T-helper 17 cell (primary cell): Measurements from ENCODE around the gene SPOCK1. TPM values are rescaled to one million over a fixed set of nuclear protein-coding genes. Genes with fewer than 3 reads are reported as not detected.

Source experiments
- ATAC-seq: fragments of 150-1000 bp; cut with Tn5 transposase; 2 replicates; pipeline ENCODE4 v1.10.0; 2021; ENCODE audit warnings: mild to moderate bottlenecking, moderate library complexity
- DNase-seq, 3 donors: peaks; one replicate each; pipeline versions ENCODE4 v3.0.0 to v3.0.0-alpha.2; 2020 to 2021
- H3K9me3 ChIP-seq: one replicate; pipeline ENCODE4 v1.7.0; 2013; ENCODE audit warnings: low read length, mild to moderate bottlenecking; ENCODE audit not compliant: control insufficient read depth, poor library complexity, severe bottlenecking
- H3K27ac Mint-ChIP-seq: one replicate; pipeline ENCODE4 v1.8.0; 2022; ENCODE audit warnings: mild to moderate bottlenecking, moderate library complexity, mixed read lengths
- H3K27me3 Mint-ChIP-seq: one replicate; pipeline ENCODE4 v1.8.0; 2022; ENCODE audit warnings: mixed read lengths
- H3K36me3 Mint-ChIP-seq: one replicate; pipeline ENCODE4 v1.8.0; 2022; ENCODE audit warnings: low read depth, mixed read lengths
- H3K4me1 Mint-ChIP-seq: one replicate; pipeline ENCODE4 v1.8.0; 2022; ENCODE audit warnings: mild to moderate bottlenecking, mixed read lengths
- H3K4me3 Mint-ChIP-seq: one replicate; pipeline ENCODE4 v1.8.0; 2022; ENCODE audit warnings: mild to moderate bottlenecking, moderate library complexity, mixed read lengths
- total RNA-seq, 4 donors: library from RNA in 2 of 4; stranded (reverse) in 2 of 4; gene quantifications; one replicate each; pipeline ENCODE4 v1.2.3 and lab custom pipeline; 2022 to 2026

SPOCK1 gene
- total RNA-seq, 2 donors from 2014 or later = not detected

DNA sequence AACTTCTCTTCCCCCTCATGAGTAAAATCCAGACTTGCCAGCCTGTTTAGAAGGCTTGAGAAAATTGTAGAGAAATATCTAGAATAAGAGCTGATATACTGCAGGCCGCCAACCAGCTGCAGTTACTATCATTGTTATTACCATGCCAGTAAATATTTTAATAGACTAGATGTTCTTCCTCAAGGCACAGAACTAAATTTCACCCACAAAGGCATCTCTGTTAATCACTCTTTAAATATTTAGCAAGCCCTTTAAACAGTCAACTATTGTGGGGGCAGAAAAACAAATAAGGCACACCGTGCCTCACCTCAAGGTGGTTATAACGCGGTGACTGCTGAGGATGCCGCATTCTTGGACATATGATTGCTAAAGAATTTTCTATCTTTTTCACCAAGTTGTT lies 147.0 kb downstream of the SPOCK1 start:
- Mint-ChIP-seq H3K4me3 (no peak overlapping the region), H3K27me3 (no peaks in the 10 kb centered on the region), H3K27ac (no peak overlapping the region), H3K4me1 (no peaks in the 10 kb centered on the region), H3K36me3 (no peaks in the 10 kb centered on the region)
- DNase-seq = no peak
- ATAC-seq = no peak
- no peaks in the 10 kb centered on the region for H3K9me3 ChIP-seq

DNA sequence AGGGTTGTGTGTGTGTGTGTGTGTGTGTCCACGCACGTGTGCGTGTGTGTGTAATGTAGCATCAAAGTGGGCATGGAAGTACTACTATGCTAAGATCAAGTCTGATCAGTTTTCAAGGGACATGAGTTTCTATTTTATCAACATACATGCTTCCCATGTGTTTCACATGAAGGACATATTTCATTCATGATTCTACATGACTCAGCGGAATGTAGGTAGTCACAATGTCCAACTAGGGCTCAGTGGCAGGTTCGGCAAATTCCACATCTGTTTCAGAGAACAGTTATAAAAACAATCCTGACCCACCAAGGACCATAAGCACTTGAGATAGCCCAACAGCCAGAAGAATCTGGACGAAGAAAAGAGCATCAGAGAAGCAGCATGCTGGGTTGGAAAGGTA lies 148.3 kb downstream of the SPOCK1 start:
- H3K36me3 Mint-ChIP-seq = no peaks in the 10 kb centered on the region
- DNase-seq = no peak
- H3K4me1 Mint-ChIP-seq = no peaks in the 10 kb centered on the region
- H3K27ac Mint-ChIP-seq = no peak overlapping the region
- H3K27me3 Mint-ChIP-seq = peaks cover 3% of the 10 kb centered on the region
- H3K4me3 Mint-ChIP-seq = no peak overlapping the region
- ATAC-seq = no peak
- no peaks in the 10 kb centered on the region for H3K9me3 ChIP-seq

DNA sequence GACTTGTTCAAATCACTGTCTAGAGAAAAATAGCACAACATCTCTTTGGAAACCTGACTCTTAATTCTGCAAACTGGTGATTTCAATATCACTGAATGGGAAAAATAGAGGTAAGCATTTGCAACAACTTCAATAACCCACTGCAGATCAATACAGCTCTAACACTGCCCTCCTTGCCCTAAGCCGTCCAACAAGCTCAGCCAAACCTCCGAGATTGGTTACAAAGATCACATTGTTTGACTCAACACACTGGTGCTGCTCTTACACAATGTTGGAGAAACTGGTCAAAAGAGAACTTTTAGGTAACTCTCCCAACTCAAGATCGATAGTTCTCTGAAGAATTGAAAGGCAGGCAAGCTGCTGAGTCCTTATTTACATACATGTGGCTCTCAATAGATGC lies 150.4 kb downstream of the SPOCK1 start:
- H3K36me3 Mint-ChIP-seq = no peaks in the 10 kb centered on the region
- ATAC-seq (no peak), DNase-seq (no peak)
- H3K4me3 Mint-ChIP-seq = no peak overlapping the region
- no peaks in the 10 kb centered on the region for H3K4me1 Mint-ChIP-seq
- H3K27me3 Mint-ChIP-seq = peaks cover 9% of the 10 kb centered on the region
- no peak overlapping the region for H3K27ac Mint-ChIP-seq
- H3K9me3 ChIP-seq = no peaks in the 10 kb centered on the region

DNA sequence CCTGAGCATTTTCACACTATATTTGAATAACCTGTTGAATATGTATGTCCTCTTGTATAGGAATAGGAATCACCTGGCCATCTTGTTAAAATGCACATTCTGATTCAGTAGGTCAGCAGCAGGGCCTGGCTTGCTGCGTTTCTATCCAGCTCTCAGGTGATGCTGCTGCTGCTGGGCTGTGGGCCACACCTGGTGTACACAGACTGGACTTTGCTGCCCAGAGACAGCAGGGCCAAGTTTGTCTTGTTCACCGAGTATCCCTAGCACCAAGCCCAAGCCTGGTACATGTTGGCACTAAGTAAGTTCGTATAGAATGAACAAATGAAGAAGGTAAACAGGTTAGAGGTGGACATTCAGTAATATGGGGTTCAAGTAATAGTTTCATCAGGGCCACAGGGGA lies 151.3 kb downstream of the SPOCK1 start:
- no peak overlapping the region for H3K4me3 Mint-ChIP-seq
- no peak overlapping the region for H3K27ac Mint-ChIP-seq
- no peaks in the 10 kb centered on the region for H3K4me1 Mint-ChIP-seq
- H3K9me3 ChIP-seq = no peaks in the 10 kb centered on the region
- DNase-seq (no peak), ATAC-seq (no peak)
- H3K27me3 Mint-ChIP-seq = peaks cover 9% of the 10 kb centered on the region
- H3K36me3 Mint-ChIP-seq = no peaks in the 10 kb centered on the region

DNA sequence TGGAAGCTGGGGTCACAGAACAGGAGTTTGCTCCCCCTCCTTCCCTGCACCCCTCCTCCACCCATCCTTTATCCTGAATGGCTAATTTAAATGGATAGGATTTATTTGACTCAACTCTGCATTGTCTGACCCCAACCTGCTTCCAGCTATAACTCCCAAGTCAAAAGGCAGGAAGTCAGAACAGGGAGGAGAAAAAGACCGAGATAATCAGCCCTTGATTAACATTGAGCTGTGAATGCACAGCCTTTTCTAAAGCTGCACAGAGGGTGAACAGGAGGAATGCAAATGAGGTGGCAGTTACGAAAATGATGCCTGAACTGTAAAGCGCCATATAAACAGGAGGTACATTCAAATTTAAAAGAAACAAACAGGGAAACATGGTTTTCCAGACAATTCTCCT lies 152.8 kb downstream of the SPOCK1 start:
- Mint-ChIP-seq H3K27ac (no peak overlapping the region), H3K4me3 (no peak overlapping the region), H3K27me3 (peaks cover 16% of the 10 kb centered on the region), H3K4me1 (no peaks in the 10 kb centered on the region), H3K36me3 (no peaks in the 10 kb centered on the region)
- DNase-seq (no peak), ATAC-seq (no peak)
- no peaks in the 10 kb centered on the region for H3K9me3 ChIP-seq

DNA sequence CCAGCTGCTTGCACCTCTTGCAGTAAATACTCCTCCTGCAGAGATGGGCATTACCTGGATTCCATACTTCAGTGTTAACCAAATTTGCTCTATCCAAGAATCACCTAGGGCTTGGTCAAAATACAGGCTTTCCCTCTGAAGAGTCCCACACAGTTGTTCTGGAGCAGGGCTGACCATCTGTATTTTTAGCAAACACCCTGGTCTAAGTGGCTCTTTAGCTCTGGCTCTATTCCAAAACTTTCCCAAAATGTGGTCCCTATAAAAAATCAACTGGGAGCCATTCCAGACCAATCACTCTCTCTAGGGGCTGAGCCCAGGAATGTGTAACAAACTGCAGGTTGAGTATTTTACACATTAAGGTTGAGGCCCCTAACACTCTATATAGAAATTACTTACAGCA lies 153.7 kb downstream of the SPOCK1 start:
- no peaks in the 10 kb centered on the region for H3K9me3 ChIP-seq
- Mint-ChIP-seq H3K27ac (no peak overlapping the region), H3K4me3 (no peak overlapping the region), H3K36me3 (no peaks in the 10 kb centered on the region), H3K27me3 (peaks cover 22% of the 10 kb centered on the region), H3K4me1 (no peaks in the 10 kb centered on the region)
- no peak for ATAC-seq
- DNase-seq = no peak

DNA sequence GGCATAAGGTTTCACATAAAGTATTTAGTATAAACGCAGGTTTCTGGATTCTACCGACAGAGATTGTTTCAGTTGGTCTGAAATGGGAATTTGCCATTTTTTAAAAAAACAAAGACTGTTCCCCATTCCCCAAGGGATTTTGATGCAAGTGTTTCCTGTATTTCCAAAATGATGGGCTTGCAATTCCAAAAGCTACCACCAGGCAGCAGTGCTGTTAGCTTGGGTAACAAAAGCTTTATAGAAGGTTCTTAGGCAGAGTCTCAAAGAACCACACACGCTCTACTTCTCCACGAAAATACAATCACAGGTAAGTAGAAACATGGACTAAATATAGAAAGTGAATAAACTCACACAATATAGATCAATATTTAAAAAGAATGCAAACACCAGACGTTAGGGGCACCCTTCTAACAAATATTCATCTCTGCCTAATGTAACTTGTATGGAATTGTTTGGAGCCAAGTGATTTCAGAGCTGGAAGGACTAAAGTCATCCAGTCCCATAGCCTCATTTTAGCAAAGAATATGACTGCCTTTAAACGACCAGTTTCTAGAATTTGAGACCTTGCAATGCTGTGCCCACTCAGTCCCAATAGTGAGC lies 154.3 kb downstream of the SPOCK1 start:
- no peak overlapping the region for H3K27ac Mint-ChIP-seq
- no peak overlapping the region for H3K4me3 Mint-ChIP-seq
- no peaks in the 10 kb centered on the region for H3K36me3 Mint-ChIP-seq
- no peaks in the 10 kb centered on the region for H3K9me3 ChIP-seq
- DNase-seq (no peak), ATAC-seq (no peak)
- H3K4me1 Mint-ChIP-seq = no peaks in the 10 kb centered on the region
- H3K27me3 Mint-ChIP-seq = peaks cover 22% of the 10 kb centered on the region

DNA sequence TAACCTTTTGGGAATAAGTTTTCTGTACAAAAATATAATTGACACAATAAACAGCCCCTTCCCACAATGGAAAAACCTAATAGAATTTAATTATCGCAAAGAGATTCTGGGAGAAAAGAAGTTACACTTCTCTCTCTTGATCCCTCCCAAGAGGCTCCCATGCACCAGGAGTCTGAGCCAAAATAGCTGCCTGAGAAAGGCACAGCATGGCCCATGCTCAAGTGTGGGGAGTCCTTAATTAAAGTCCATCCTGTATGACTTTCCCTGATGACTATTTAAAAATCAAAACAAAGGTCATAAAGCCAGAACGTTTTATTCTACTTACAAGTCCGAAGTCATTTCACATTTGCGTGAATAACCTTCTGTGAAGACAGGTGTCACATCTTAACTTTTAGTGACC lies 155.1 kb downstream of the SPOCK1 start:
- Mint-ChIP-seq H3K4me3 (no peak overlapping the region), H3K27me3 (peaks cover 22% of the 10 kb centered on the region), H3K36me3 (no peaks in the 10 kb centered on the region), H3K27ac (no peak overlapping the region), H3K4me1 (no peaks in the 10 kb centered on the region)
- DNase-seq (no peak), ATAC-seq (no peak)
- H3K9me3 ChIP-seq = no peaks in the 10 kb centered on the region

DNA sequence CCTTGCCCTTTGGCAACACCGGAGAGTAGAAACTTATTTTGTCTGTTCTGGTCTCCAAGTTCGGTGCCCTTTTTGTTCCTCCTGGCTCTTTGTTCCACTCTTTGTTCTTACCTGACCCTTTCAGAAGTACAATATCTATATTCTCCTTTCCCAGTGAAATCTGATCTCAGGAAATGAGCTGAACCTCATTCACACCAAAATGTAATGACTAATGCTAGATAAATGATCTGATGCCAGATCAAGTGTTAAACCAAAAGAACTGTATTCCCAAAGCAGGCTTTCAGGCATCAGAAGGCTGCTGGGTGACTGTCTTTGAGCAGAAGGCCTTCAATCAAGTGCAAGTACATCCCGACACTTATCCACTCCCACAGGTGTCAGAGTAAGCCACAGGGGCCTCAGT lies 156.4 kb downstream of the SPOCK1 start:
- ATAC-seq (no peak), DNase-seq (no peak)
- Mint-ChIP-seq H3K27ac (no peak overlapping the region), H3K4me1 (no peaks in the 10 kb centered on the region), H3K36me3 (no peaks in the 10 kb centered on the region), H3K4me3 (no peak overlapping the region), H3K27me3 (peaks cover 22% of the 10 kb centered on the region)
- no peaks in the 10 kb centered on the region for H3K9me3 ChIP-seq

DNA sequence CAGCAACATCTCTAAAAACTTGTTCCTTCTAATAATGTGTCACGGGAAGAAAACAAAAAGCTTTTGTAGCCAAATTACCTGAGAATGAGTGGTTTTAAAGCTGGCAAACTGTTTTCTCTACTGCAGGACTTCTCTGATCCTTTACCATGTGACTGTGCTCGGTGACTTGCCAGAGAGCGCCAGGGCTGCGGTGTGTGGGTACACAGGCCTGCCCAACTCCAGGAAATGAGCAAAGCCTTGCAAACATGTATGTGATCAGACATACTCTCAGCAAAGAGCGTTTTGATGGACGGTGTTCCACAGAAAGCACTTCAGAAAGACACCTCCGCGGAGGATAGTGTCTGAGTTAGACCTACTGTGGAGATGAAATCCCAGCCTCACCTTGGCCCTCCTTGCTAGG lies 157.3 kb downstream of the SPOCK1 start:
- H3K4me3 Mint-ChIP-seq = no peak overlapping the region
- H3K27ac Mint-ChIP-seq = no peak overlapping the region
- peaks cover 22% of the 10 kb centered on the region for H3K27me3 Mint-ChIP-seq
- no peak for DNase-seq
- H3K4me1 Mint-ChIP-seq = no peaks in the 10 kb centered on the region
- H3K9me3 ChIP-seq = no peaks in the 10 kb centered on the region
- ATAC-seq = no peak
- no peaks in the 10 kb centered on the region for H3K36me3 Mint-ChIP-seq

DNA sequence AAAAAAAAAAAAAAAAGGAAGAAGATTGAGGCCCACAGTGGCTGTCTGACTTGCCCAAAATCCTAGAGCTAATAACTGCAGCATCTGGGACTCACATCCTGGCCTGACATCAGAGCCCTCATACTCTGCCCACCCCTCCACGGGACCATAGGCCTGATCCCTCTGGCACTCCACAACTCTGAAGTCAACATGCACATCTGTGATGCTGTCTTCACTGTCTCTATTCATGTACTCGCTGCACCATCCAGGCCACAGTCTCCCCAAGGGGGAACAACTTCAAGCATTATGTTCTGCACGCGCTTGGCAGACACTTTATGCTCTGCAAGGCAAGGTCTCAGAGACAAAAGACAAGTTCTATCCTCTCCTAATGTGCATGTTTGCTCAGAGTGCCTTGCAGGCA lies 158.2 kb downstream of the SPOCK1 start:
- DNase-seq (no peak), ATAC-seq (no peak)
- Mint-ChIP-seq H3K27ac (no peak overlapping the region), H3K36me3 (no peaks in the 10 kb centered on the region), H3K27me3 (peaks cover 21% of the 10 kb centered on the region), H3K4me3 (no peak overlapping the region), H3K4me1 (no peaks in the 10 kb centered on the region)
- no peaks in the 10 kb centered on the region for H3K9me3 ChIP-seq

DNA sequence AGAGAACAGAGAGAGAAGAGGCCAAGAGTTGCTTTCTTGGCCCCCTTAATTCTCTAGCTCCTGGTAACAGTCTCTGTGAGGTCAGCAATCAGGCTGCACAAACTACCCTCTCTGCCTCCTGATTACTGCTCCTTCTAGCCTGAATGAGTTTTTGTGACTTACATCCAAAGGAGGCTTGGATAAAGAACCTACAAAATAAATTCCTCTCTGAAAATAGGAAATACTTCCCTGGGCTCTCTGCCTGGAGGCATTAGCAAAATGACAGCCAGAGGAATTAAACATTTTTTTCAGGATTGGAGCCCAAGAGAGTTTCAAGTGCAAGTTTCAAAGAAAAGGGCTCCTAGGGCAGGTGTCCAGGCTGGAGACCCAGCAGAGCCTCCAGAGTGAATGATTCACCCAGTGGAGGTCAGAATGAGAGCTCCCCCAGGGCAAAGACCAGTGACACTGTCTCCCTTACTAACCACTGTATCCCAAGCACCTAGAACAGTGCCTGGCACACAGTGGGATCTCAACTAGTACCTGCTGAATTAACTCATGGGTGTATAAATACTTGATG lies 162.5 kb downstream of the SPOCK1 start:
- Mint-ChIP-seq H3K27ac (no peak overlapping the region), H3K4me3 (no peak overlapping the region), H3K36me3 (no peaks in the 10 kb centered on the region), H3K27me3 (peaks cover 11% of the 10 kb centered on the region), H3K4me1 (no peaks in the 10 kb centered on the region)
- no peaks in the 10 kb centered on the region for H3K9me3 ChIP-seq
- ATAC-seq (no peak), DNase-seq (no peak)

DNA sequence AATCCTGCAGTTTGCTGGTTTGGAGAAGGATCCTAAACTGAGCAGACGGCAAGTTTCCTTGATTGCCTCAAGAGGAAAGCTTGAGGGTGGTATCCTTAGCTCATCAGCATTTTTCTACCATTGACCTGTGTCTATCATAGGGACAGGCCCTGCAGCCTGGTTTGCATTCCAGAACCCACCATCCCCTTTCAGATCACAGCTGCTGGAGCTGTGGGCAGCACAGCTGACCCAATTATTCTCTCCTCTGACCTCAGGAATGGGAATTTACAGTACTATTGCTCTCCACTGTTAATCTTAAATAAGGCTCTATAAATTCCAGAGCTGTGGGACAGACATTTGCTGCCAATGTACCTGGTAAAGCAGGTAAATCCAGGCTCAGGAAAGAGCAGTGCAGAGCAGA lies 163.0 kb downstream of the SPOCK1 start:
- DNase-seq (no peak), ATAC-seq (no peak)
- peaks cover 11% of the 10 kb centered on the region for H3K27me3 Mint-ChIP-seq
- no peak overlapping the region for H3K27ac Mint-ChIP-seq
- no peaks in the 10 kb centered on the region for H3K4me1 Mint-ChIP-seq
- no peak overlapping the region for H3K4me3 Mint-ChIP-seq
- H3K36me3 Mint-ChIP-seq = no peaks in the 10 kb centered on the region
- H3K9me3 ChIP-seq = no peaks in the 10 kb centered on the region

DNA sequence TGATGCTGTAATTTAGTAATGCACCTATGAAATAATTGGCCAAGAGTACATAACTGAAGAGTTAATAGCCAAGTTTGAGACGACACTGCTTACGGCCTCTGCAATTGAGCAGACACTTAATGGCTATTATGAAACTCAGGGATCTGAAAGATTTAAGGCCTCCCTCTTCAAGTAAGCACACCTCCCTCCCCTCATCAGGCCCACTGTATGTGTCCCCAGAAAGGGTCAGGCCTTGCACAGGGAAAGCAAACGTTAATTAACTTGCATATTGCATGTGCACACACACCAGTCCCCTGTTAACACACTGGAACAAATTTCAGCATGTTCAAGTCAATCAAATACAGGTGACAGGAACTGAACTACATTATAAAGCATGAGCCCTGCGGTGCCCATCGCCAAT lies 163.6 kb downstream of the SPOCK1 start:
- H3K27me3 Mint-ChIP-seq = peaks cover 6% of the 10 kb centered on the region
- no peak overlapping the region for H3K4me3 Mint-ChIP-seq
- H3K9me3 ChIP-seq = no peaks in the 10 kb centered on the region
- no peak overlapping the region for H3K27ac Mint-ChIP-seq
- H3K4me1 Mint-ChIP-seq = no peaks in the 10 kb centered on the region
- ATAC-seq (no peak), DNase-seq (no peak)
- no peaks in the 10 kb centered on the region for H3K36me3 Mint-ChIP-seq
